Skin epidermis (tissue), 12 donors: ENCODE measurements around the gene SPIB.
"Not testable (repeated sequence)": the region's sequence is repeated elsewhere in the genome, so short reads cannot be mapped to it uniquely, and the experiment has no call there.

Source experiments
- H3K27ac ChIP-seq, 21 experiments: fragments of 200-600 bp; sonication (generic) in 11 of 21; one replicate each; pipeline ENCODE4 v1.5.0; 2020; ENCODE audit warnings: mild to moderate bottlenecking in 3 of 21, inconsistent platforms in 2 of 21, moderate library complexity in 2 of 21
- H3K4me3 ChIP-seq, 7 experiments: fragments of 200-600 bp; sonication (generic) in 2 of 7; one replicate each; pipeline ENCODE4 v1.5.0; 2020; ENCODE audit warnings: inconsistent platforms in 2 of 7, mild to moderate bottlenecking in 2 of 7, moderate library complexity in 1 of 7

The SPIB gene

GRCh38 chr19:50433201-50434180 is 14.8 kb downstream of the SPIB start:
- no peak overlapping the region for H3K27ac ChIP-seq
- no peak overlapping the region for H3K4me3 ChIP-seq

GRCh38 chr19:50434525-50434924 is 15.8 kb downstream of the SPIB start:
- H3K4me3 ChIP-seq: no peak overlapping the region
- H3K27ac ChIP-seq: no peak overlapping the region

GRCh38 chr19:50435221-50435620 is 16.5 kb downstream of the SPIB start:
- H3K4me3 ChIP-seq: no peak overlapping the region
- H3K27ac ChIP-seq: no peak overlapping the region

- Histone ChIP-seq H3K27ac (no peak overlapping the region), H3K4me3 (no peak overlapping the region)
Measured at GRCh38 chr19:50435627-50436026, 16.9 kb downstream of the SPIB start.

GRCh38 chr19:50437862-50438449 is 19.2 kb downstream of the SPIB start:
- Histone ChIP-seq H3K4me3 (no peak overlapping the region), H3K27ac (no peak overlapping the region)

- H3K27ac ChIP-seq, H3K4me3 ChIP-seq: not testable (repeated sequence)
Measured at GRCh38 chr19:50439130-50439529, 20.4 kb downstream of the SPIB start.

- no peak overlapping the region for H3K27ac ChIP-seq
- H3K4me3 ChIP-seq: no peak overlapping the region
Measured at GRCh38 chr19:50444059-50444458, 25.3 kb downstream of the SPIB start.

- no peak overlapping the region for H3K27ac ChIP-seq
- H3K4me3 ChIP-seq: no peak overlapping the region
Measured at GRCh38 chr19:50447053-50447452, 28.3 kb downstream of the SPIB start.

- H3K4me3 ChIP-seq: no peak overlapping the region
- no peak overlapping the region for H3K27ac ChIP-seq
Measured at GRCh38 chr19:50447750-50448149, 29.0 kb downstream of the SPIB start.

GRCh38 chr19:50449236-50449899 is 30.6 kb downstream of the SPIB start:
- no peak overlapping the region for H3K4me3 ChIP-seq
- H3K27ac ChIP-seq: no peak overlapping the region

- H3K27ac ChIP-seq: no peak overlapping the region
- H3K4me3 ChIP-seq: no peak overlapping the region
Measured at GRCh38 chr19:50450369-50451222, 31.9 kb downstream of the SPIB start.

- Histone ChIP-seq H3K4me3 (no peak overlapping the region), H3K27ac (no peak overlapping the region)
Measured at GRCh38 chr19:50451223-50451534, 32.4 kb downstream of the SPIB start.

- Histone ChIP-seq H3K27ac (no peak overlapping the region), H3K4me3 (no peak overlapping the region)
Measured at GRCh38 chr19:50453243-50453642, 34.5 kb downstream of the SPIB start.

GRCh38 chr19:50455992-50456391 is 37.3 kb downstream of the SPIB start:
- no peak overlapping the region for H3K27ac ChIP-seq
- no peak overlapping the region for H3K4me3 ChIP-seq

- no peak overlapping the region for H3K4me3 ChIP-seq
- no peak overlapping the region for H3K27ac ChIP-seq
Measured at GRCh38 chr19:50457300-50457699, 38.6 kb downstream of the SPIB start.

- Histone ChIP-seq H3K4me3 (no peak overlapping the region), H3K27ac (no peak overlapping the region)
Measured at GRCh38 chr19:50458396-50459066, 39.8 kb downstream of the SPIB start.

- Histone ChIP-seq H3K27ac (no peak overlapping the region), H3K4me3 (no peak overlapping the region)
Measured at GRCh38 chr19:50459067-50459456, 40.3 kb downstream of the SPIB start.

GRCh38 chr19:50459638-50460037 is 40.9 kb downstream of the SPIB start:
- Histone ChIP-seq H3K4me3 (no peak overlapping the region), H3K27ac (no peak overlapping the region)

- Histone ChIP-seq H3K27ac (no peak overlapping the region), H3K4me3 (no peak overlapping the region)
Measured at GRCh38 chr19:50460161-50460765, 41.5 kb downstream of the SPIB start.
